ENCODE data around the gene PDGFRB.

PDGFRB gene

DNA sequence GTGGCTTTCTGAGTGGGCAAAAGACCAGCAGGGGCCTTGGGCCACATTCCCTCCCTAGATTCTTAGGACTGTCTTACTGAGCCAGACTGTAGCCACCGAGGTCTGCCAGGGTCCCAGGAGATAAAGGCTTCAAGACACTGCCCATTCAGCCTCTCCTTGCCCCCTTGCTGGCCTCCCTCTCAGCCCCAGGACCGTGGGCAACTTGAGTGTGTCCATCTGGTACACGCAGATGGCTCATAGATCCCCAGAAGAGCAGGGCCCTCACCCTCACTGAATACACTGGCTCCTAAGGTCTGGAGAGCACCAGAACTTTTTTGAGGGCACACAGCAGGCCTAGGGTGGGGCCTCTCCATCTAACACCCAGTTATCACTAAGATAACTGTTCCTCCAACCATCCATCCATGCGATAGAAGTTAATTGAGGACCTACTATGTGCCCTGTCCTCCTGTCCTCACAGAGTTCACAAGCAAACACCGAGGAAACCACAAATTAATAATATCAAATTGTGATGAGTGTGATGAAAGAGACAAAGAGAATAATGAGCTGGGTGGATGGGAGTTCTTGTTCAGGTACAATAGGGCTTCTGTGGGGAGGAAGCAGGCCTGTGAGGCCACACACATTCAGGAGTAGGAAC lies 4.9 kb upstream of the PDGFRB start:
- H3K4me3 ChIP-seq (ENCODE audit: low read depth, low read length), result no peak overlapping the region
- ChIA-PET CTCF (interaction anchor here (1.0 to 9.1 kb wide), 7 partner anchors 10 to 57 kb away, joined by 3 to 176 read pairs (median 6); no protein-coding TSS in a partner anchor), POLR2A (interaction anchor here (0.6 kb wide), 1 partner anchor 155 kb away, joined by 3 read pairs; no protein-coding TSS in a partner anchor)
- DNase-seq (ENCODE audit: low read depth, low spot score), result no peak
- TF ChIP-seq, protein P1, sequence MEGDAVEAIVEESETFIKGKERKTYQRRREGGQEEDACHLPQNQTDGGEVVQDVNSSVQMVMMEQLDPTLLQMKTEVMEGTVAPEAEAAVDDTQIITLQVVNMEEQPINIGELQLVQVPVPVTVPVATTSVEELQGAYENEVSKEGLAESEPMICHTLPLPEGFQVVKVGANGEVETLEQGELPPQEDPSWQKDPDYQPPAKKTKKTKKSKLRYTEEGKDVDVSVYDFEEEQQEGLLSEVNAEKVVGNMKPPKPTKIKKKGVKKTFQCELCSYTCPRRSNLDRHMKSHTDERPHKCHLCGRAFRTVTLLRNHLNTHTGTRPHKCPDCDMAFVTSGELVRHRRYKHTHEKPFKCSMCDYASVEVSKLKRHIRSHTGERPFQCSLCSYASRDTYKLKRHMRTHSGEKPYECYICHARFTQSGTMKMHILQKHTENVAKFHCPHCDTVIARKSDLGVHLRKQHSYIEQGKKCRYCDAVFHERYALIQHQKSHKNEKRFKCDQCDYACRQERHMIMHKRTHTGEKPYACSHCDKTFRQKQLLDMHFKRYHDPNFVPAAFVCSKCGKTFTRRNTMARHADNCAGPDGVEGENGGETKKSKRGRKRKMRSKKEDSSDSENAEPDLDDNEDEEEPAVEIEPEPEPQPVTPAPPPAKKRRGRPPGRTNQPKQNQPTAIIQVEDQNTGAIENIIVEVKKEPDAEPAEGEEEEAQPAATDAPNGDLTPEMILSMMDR (IDR thresholded peaks at IDR 0.05; ENCODE audit: insufficient read depth, low read length, missing control alignments), result no peak

DNA sequence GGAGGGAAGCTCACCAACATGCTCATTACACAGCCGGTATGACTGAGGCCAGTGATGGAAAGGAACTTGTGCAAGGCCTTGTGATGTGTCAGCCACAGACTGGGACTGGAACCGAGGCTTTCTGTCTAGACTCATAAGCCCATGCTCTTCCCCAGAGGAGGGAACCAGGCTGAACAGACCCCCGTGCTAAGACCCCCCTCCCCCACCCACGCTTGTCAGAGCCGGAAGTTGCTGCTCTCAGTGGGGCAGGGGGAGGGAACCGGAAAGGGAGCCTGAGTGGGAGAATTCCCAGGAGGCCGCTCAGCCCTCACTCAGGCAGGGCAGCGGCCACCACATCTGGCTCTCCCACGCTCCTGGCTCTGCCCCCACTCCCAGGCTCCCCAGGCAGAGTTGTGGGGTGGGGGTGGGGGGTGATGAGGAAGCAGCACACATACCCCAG lies 4.1 kb upstream of the PDGFRB start:
- CTCF ChIA-PET, result interaction anchor here (0.7 to 9.1 kb wide), 10 partner anchors 10 to 191 kb away, joined by 3 to 176 read pairs (median 4); no protein-coding TSS in a partner anchor
- TF ChIP-seq, protein P1 (IDR thresholded peaks at IDR 0.05; ENCODE audit: insufficient read depth, low read length, missing control alignments), result no peak
- DNase-seq (ENCODE audit: low read depth, low spot score), result no peak
- no peak overlapping the region for H3K4me3 ChIP-seq (ENCODE audit: low read depth, low read length)
- POLR2A ChIA-PET, result interaction anchor here (0.9 kb wide), 1 partner anchor 21 kb away, joined by 3 read pairs; no protein-coding TSS in a partner anchor

DNA sequence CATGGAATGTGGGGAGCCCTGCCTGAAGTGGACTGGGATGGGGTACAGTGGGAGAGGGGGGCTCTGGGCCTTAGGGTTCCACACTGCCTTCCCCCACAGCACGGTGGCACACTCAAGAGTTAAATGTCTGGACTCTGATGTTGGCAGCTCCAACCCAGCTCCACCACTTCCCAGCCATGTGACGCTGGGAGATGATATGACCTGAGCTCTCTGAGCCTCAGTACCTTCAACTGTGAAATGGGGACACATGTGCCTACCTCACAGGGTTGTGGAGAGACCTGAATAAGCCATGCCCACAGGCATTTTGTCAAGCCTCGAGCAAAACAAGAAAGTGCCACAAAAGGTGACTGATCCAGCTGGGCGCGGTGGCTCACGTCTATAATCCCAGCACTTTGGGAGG lies 3.4 kb upstream of the PDGFRB start:
- POLR2A ChIA-PET, result interaction anchor here (0.8 to 1.3 kb wide), 4 partner anchors 9 to 220 kb away, joined by 3 read pairs; no protein-coding TSS in a partner anchor
- H3K4me3 ChIP-seq (ENCODE audit: low read depth, low read length), result no peak overlapping the region
- CTCF ChIA-PET, result interaction anchor here (0.7 to 9.1 kb wide), 10 partner anchors 13 to 325 kb away, joined by 3 to 176 read pairs (median 4); no protein-coding TSS in a partner anchor
- DNase-seq (ENCODE audit: low read depth, low spot score), result no peak
- TF ChIP-seq, protein P1 (IDR thresholded peaks at IDR 0.05; ENCODE audit: insufficient read depth, low read length, missing control alignments), result no peak

DNA sequence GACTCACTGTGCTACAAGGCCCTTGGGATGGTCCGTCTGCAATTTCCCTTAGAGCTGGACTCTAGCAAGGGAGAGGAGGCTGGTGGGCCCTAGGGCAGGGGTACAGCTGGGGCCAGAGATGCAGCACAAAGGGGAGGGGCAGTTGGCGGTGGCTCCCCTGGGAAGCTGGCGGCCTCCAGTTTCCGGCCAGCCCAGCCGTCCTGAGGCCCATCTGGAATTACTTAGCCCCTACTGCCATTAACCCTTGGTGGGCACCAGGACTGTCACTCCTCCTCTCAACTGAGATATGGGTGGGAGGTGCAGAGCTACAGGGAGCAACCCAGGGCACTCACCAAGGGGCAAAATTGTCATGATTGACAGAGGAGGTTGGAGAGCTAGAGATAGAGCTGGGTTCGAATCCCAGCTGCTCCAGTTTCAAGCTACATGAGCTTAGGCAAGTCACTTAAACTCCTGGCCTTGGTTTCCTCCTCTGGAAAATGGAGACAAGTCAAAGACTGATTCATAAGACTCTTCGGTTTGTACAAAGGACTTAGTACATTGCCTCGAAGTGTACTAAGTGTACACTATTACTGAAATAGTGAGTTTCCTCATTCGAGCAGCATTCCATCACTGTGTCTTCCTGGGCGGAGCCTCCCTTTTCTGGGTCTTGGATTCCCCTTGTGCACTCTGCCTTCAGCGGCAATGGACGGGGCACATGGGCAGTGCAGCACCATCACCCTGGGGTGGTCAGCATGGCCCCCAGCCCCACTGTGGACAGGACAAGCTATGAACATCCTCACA lies 2.7 kb upstream of the PDGFRB start:
- ChIA-PET POLR2A (interaction anchor here (0.5 to 1.3 kb wide), 7 partner anchors 8 to 620 kb away, joined by 3 to 4 read pairs (median 3); partner anchors contain the start of gene SMIM3), CTCF (interaction anchor here (0.9 to 9.1 kb wide), 8 partner anchors 12 to 324 kb away, joined by 3 to 176 read pairs (median 4); no protein-coding TSS in a partner anchor)
- H3K4me3 ChIP-seq (ENCODE audit: low read depth, low read length), result no peak overlapping the region
- TF ChIP-seq, protein P1 (IDR thresholded peaks at IDR 0.05; ENCODE audit: insufficient read depth, low read length, missing control alignments), result no peak
- no peak for DNase-seq (ENCODE audit: low read depth, low spot score)

DNA sequence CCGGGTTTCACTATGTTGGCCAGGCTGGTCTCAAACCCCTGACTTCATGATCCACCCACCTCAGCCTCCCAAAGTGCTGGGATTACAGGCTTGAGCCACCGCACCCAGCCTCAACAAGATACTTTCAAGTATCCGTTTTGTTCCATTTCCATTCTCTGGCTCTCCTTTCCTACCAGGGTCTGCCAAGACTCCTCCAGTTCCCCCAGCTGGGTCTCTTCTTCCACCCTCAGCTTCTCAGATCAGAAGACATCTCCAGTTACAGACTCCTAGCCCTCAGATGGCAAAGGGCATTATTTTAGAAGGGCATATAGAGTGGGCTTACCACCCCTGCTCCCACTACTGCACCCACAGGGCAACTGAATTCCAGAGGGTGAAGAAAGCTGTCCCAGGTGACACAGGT lies 1.5 kb upstream of the PDGFRB start:
- TF ChIP-seq, protein P1 (IDR thresholded peaks at IDR 0.05; ENCODE audit: insufficient read depth, low read length, missing control alignments), result no peak
- DNase-seq (ENCODE audit: low read depth, low spot score), result no peak
- CTCF ChIA-PET, result interaction anchor here (0.9 to 9.1 kb wide), 4 partner anchors 17 to 76 kb away, joined by 3 to 176 read pairs (median 52); no protein-coding TSS in a partner anchor
- no peak overlapping the region for H3K4me3 ChIP-seq (ENCODE audit: low read depth, low read length)
- POLR2A ChIA-PET, result no interaction called here
